Esophagus muscularis mucosa (tissue), 4 donors: ENCODE measurements around the gene MAN2C1. TPM values are rescaled to one million over a fixed set of nuclear protein-coding genes. Genes with fewer than 3 reads are reported as not detected.

Source experiments
- DNase-seq: peaks from one replicate; pipeline ENCODE4 v3.0.0-alpha.2; 2017; ENCODE audit errors: extremely low spot score
- H3K27ac ChIP-seq, 4 donors: fragments of 200-600 bp; sonication (generic); replicated peaks in 1 of 4; 1 replicate in 3 of 4; 2 replicates in 1 of 4; pipeline ENCODE4 v1.5.1; 2016 to 2019; ENCODE audit warnings: mild to moderate bottlenecking in 1 of 4
- H3K27me3 ChIP-seq, 4 donors: fragments of 200-600 bp; sonication (generic); one replicate each; pipeline versions ENCODE4 v1.5.1 to v1.6.0; 2016 to 2019
- H3K36me3 ChIP-seq, 4 donors: fragments of 200-600 bp; sonication (generic); one replicate each; pipeline ENCODE4 v1.5.1; 2016 to 2019
- H3K4me1 ChIP-seq, 4 donors: fragments of 200-600 bp; sonication (generic); one replicate each; pipeline ENCODE4 v1.5.1; 2016 to 2019
- H3K4me3 ChIP-seq, 4 donors: fragments of 200-600 bp; sonication (generic); 1 replicate in 2 of 4; 2 replicates in 2 of 4; pipeline ENCODE4 v1.5.1; 2016 to 2019; ENCODE audit warnings: mild to moderate bottlenecking in 4 of 4, moderate library complexity in 1 of 4
- H3K9me3 ChIP-seq, 4 donors: fragments of 200-600 bp; sonication (generic); 1 replicate in 3 of 4; 2 replicates in 1 of 4; pipeline ENCODE4 v1.5.1; 2016 to 2019
- CTCF ChIP-seq, 3 experiments: fragments of 200-600 bp in 2 of 3; fragments of 450-650 bp in 1 of 3; sonication (generic) in 2 of 3; IDR thresholded peaks; one replicate each; pipeline ENCODE4 v1.5.1; 2017 to 2019; ENCODE audit warnings: antibody characterized with exemption in 3 of 3, mild to moderate bottlenecking in 2 of 3, moderate library complexity in 1 of 3
- EP300 ChIP-seq: sonication (generic); formaldehyde crosslinking; IDR thresholded peaks from one replicate; pipeline ENCODE4 v1.6.1; 2017; ENCODE audit warnings: antibody characterized with exemption
- POLR2A ChIP-seq: fragments of 450-650 bp; IDR thresholded peaks from one replicate; pipeline ENCODE4 v1.6.1; 2017; ENCODE audit warnings: antibody characterized with exemption, moderate library complexity, mild to moderate bottlenecking, low read depth
- POLR2AphosphoS5 ChIP-seq, 2 donors: sonication (generic); formaldehyde crosslinking; IDR thresholded peaks; one replicate each; pipeline ENCODE4 v1.6.1; 2017; ENCODE audit warnings: antibody characterized with exemption in 2 of 2
- WGBS: methylation state at CpG from one replicate; pipeline ENCODE4 v1.1.5; 2018; 5-methylcytosine and 5-hydroxymethylcytosine counted together
- intact Hi-C: fragments of 100-400 bp; cut with DNase I; formaldehyde crosslinking; loops from one replicate; pipeline ENCODE4 v1.15.1; 2023
- total RNA-seq, 4 donors: library from RNA; depleted of rRNA; stranded (reverse); fragments of >200 nt; gene quantifications; one replicate each; pipeline versions ENCODE4 v1.1.0 to v1.2.1, GENCODE V29; 2016

The MAN2C1 gene
- total RNA-seq, 4 donors from 2014 or later: 67.4 to 163 (median 125) TPM

- intact Hi-C loops: no loop called here
Observed at GRCh38 chr15:75353604-75354003, 14.8 kb downstream of the MAN2C1 start.

GRCh38 chr15:75352186-75353080 is 16.0 kb downstream of the MAN2C1 start:
- WGBS: 91% methylated on average over 15 of the region's 16 CpGs
- Histone ChIP-seq H3K27me3 (no peaks in the 10 kb centered on the region), H3K36me3 (peaks cover 10 to 37% (median 33%) of the 10 kb centered on the region in 4 donors), H3K4me1 (peaks cover 11 to 20% (median 17%) of the 10 kb centered on the region in 4 donors), H3K27ac (no peak overlapping the region), H3K4me3 (no peak overlapping the region), H3K9me3 (no peaks in the 10 kb centered on the region)
- no peak for DNase-seq
- TF ChIP-seq POLR2A (no peak), POLR2AphosphoS5 (IDR thresholded peaks at IDR 0.05) (no peak), CTCF (IDR thresholded peaks at IDR 0.05) (no peak), EP300 (no peak)
- intact Hi-C loops: no loop called here

More at GRCh38 chr15:75353604-75354003, 14.8 kb downstream of the MAN2C1 start:
- DNase-seq: no peak
- Histone ChIP-seq H3K9me3 (no peaks in the 10 kb centered on the region), H3K27me3 (no peaks in the 10 kb centered on the region), H3K36me3 (peaks cover 21 to 49% (median 45%) of the 10 kb centered on the region in 4 donors), H3K27ac (no peak overlapping the region), H3K4me1 (peaks cover 7 to 17% (median 12%) of the 10 kb centered on the region in 4 donors), H3K4me3 (no peak overlapping the region)
- 73% methylated on average over 7 of the region's 7 CpGs for WGBS
- TF ChIP-seq POLR2AphosphoS5 (IDR thresholded peaks at IDR 0.05) (no peak), CTCF (IDR thresholded peaks at IDR 0.05) (no peak), EP300 (no peak), POLR2A (no peak)

- intact Hi-C loops: no loop called here
Observed at GRCh38 chr15:75350601-75351361, 17.6 kb downstream of the MAN2C1 start.

More at GRCh38 chr15:75350601-75351361, 17.6 kb downstream of the MAN2C1 start:
- no peaks in the 10 kb centered on the region for H3K9me3 ChIP-seq
- no peak for DNase-seq
- 82% methylated on average over 7 of the region's 7 CpGs for WGBS
- H3K27ac ChIP-seq: no peak overlapping the region
- peaks cover 11 to 32% (median 28%) of the 10 kb centered on the region in 4 donors for H3K4me1 ChIP-seq
- no peak overlapping the region for H3K4me3 ChIP-seq
- no peaks in the 10 kb centered on the region for H3K27me3 ChIP-seq
- peaks cover 0 to 20% (median 17%) of the 10 kb centered on the region in 4 donors for H3K36me3 ChIP-seq
- TF ChIP-seq POLR2AphosphoS5 (IDR thresholded peaks at IDR 0.05) (no peak), CTCF (IDR thresholded peaks at IDR 0.05) (no peak), EP300 (no peak), POLR2A (no peak)
